ENCODE data around the gene SPDYE3.

GRCh38 chr7:100266576-100267354, 40.7 kb upstream of the SPDYE3 start:
- TF ChIP-seq CEBPB (IDR thresholded peaks at IDR 0.05; ENCODE audit: borderline replicate concordance, low read depth, low read length): no peak
- TF ChIP-seq, protein P1, sequence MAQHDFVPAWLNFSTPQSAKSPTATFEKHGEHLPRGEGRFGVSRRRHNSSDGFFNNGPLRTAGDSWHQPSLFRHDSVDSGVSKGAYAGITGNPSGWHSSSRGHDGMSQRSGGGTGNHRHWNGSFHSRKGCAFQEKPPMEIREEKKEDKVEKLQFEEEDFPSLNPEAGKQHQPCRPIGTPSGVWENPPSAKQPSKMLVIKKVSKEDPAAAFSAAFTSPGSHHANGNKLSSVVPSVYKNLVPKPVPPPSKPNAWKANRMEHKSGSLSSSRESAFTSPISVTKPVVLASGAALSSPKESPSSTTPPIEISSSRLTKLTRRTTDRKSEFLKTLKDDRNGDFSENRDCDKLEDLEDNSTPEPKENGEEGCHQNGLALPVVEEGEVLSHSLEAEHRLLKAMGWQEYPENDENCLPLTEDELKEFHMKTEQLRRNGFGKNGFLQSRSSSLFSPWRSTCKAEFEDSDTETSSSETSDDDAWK (CRISPR knock-in tag; IDR thresholded peaks at IDR 0.05): no peak
- no peak for TF ChIP-seq ATF6 (CRISPR knock-in tag; conservative IDR thresholded peaks at IDR 0.05)
- TF ChIP-seq CEBPZ (IDR thresholded peaks at IDR 0.05; ENCODE audit: low read length): no peak
- TF ChIP-seq CTCF (CRISPR knock-in tag; IDR thresholded peaks at IDR 0.05): no peak
- no peak for TF ChIP-seq HDAC1 (CRISPR knock-in tag; IDR thresholded peaks at IDR 0.05)
- TF ChIP-seq ZNF124 (CRISPR knock-in tag; IDR thresholded peaks at IDR 0.05): no peak
- TF ChIP-seq ZNF614 (CRISPR knock-in tag; IDR thresholded peaks at IDR 0.05; ENCODE audit: borderline replicate concordance): no peak
- TF ChIP-seq, protein P2, sequence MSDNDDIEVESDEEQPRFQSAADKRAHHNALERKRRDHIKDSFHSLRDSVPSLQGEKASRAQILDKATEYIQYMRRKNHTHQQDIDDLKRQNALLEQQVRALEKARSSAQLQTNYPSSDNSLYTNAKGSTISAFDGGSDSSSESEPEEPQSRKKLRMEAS (IDR thresholded peaks at IDR 0.05): no peak
- TF ChIP-seq RERE (CRISPR knock-in tag; IDR thresholded peaks at IDR 0.05; ENCODE audit: low read depth): no peak
- no peak for TF ChIP-seq FOXM1 (CRISPR knock-in tag; IDR thresholded peaks at IDR 0.05)
- no peak for TF ChIP-seq SMAD3 (CRISPR knock-in tag; IDR thresholded peaks at IDR 0.05)

Measured in HepG2 (cell line).